IPS-18a (cell line): ENCODE results near the gene BLTP2.
A peak's percentile ranks its signal among the peaks of the same experiment; 100 is the strongest.

Experiments used
- H3K27ac ChIP-seq: one replicate; pipeline ENCODE4 v1.5.1; 2013; ENCODE audit warnings: low read length
- H3K27me3 ChIP-seq: one replicate; pipeline ENCODE4 v1.6.1; 2013; ENCODE audit warnings: mild to moderate bottlenecking, low read length; ENCODE audit not compliant: control insufficient read depth, insufficient read depth
- H3K36me3 ChIP-seq: one replicate; pipeline ENCODE4 v1.6.1; 2013; ENCODE audit warnings: low read depth, low read length; ENCODE audit not compliant: control insufficient read depth
- H3K4me1 ChIP-seq: one replicate; pipeline ENCODE4 v1.6.1; 2013; ENCODE audit warnings: low read depth, low read length; ENCODE audit not compliant: control insufficient read depth
- H3K4me3 ChIP-seq: one replicate; pipeline ENCODE4 v1.5.1; 2013; ENCODE audit warnings: low read length
- H3K9ac ChIP-seq: one replicate; pipeline ENCODE4 v1.6.1; 2013; ENCODE audit warnings: mild to moderate bottlenecking, low read length, moderate library complexity
- H3K9me3 ChIP-seq: one replicate; pipeline ENCODE4 v1.6.1; 2013; ENCODE audit warnings: low read depth, low read length; ENCODE audit not compliant: control insufficient read depth

The BLTP2 gene

GRCh38 chr17:28644787-28645575, at the start of gene BLTP2:
Gene BLTP2 (minus strand): TSS chr17:28645158. CDS start chr17:28645056, 102 bp downstream.
- no peaks in the 10 kb centered on the region for H3K9me3 ChIP-seq
- peak within 1 kb of the TSS; percentile 25 for H3K27ac ChIP-seq
- peaks cover 4% of the 10 kb centered on the region for H3K4me1 ChIP-seq
- no peaks in the 10 kb centered on the region for H3K27me3 ChIP-seq
- peak within 1 kb of the TSS; percentile 73 for H3K9ac ChIP-seq
- H3K4me3 ChIP-seq: peak within 1 kb of the TSS; percentile 83
- peaks cover 35% of the 10 kb centered on the region for H3K36me3 ChIP-seq

GRCh38 chr17:28693869-28694268, 48.9 kb upstream of the BLTP2 start:
- Histone ChIP-seq H3K4me3 (no peak overlapping the region), H3K9ac (no peak overlapping the region), H3K27me3 (no peaks in the 10 kb centered on the region), H3K4me1 (no peaks in the 10 kb centered on the region), H3K9me3 (no peaks in the 10 kb centered on the region), H3K27ac (no peak overlapping the region), H3K36me3 (peaks cover 82% of the 10 kb centered on the region)

- no peaks in the 10 kb centered on the region for H3K4me1 ChIP-seq
- H3K9me3 ChIP-seq: no peaks in the 10 kb centered on the region
- H3K27me3 ChIP-seq: no peaks in the 10 kb centered on the region
- H3K36me3 ChIP-seq: peaks cover 85% of the 10 kb centered on the region
- no peak overlapping the region for H3K4me3 ChIP-seq
- H3K27ac ChIP-seq: no peak overlapping the region
- no peak overlapping the region for H3K9ac ChIP-seq
Measured at GRCh38 chr17:28689011-28689410, 44.1 kb upstream of the BLTP2 start.

GRCh38 chr17:28688481-28688880, 43.5 kb upstream of the BLTP2 start:
- H3K36me3 ChIP-seq: peaks cover 82% of the 10 kb centered on the region
- H3K4me1 ChIP-seq: no peaks in the 10 kb centered on the region
- no peaks in the 10 kb centered on the region for H3K9me3 ChIP-seq
- no peak overlapping the region for H3K9ac ChIP-seq
- H3K27ac ChIP-seq: no peak overlapping the region
- H3K4me3 ChIP-seq: no peak overlapping the region
- H3K27me3 ChIP-seq: no peaks in the 10 kb centered on the region

GRCh38 chr17:28686296-28686695, 41.3 kb upstream of the BLTP2 start:
- Histone ChIP-seq H3K9ac (no peak overlapping the region), H3K4me3 (no peak overlapping the region), H3K4me1 (no peaks in the 10 kb centered on the region), H3K36me3 (peaks cover 94% of the 10 kb centered on the region), H3K9me3 (no peaks in the 10 kb centered on the region), H3K27me3 (no peaks in the 10 kb centered on the region), H3K27ac (no peak overlapping the region)

- Histone ChIP-seq H3K27ac (no peak overlapping the region), H3K4me3 (no peak overlapping the region), H3K27me3 (no peaks in the 10 kb centered on the region), H3K36me3 (peaks cover 95% of the 10 kb centered on the region), H3K9me3 (no peaks in the 10 kb centered on the region), H3K4me1 (no peaks in the 10 kb centered on the region), H3K9ac (no peak overlapping the region)
Measured at GRCh38 chr17:28685366-28685765, 40.4 kb upstream of the BLTP2 start.

- no peak overlapping the region for H3K27ac ChIP-seq
Measured at GRCh38 chr17:28684963-28685362, 40.0 kb upstream of the BLTP2 start.

GRCh38 chr17:28682655-28683054, 37.7 kb upstream of the BLTP2 start:
- H3K4me3 ChIP-seq: no peak overlapping the region
- peaks cover 89% of the 10 kb centered on the region for H3K36me3 ChIP-seq
- no peaks in the 10 kb centered on the region for H3K27me3 ChIP-seq

More at GRCh38 chr17:28684963-28685362, 40.0 kb upstream of the BLTP2 start:
- no peaks in the 10 kb centered on the region for H3K27me3 ChIP-seq
- no peak overlapping the region for H3K4me3 ChIP-seq
- H3K4me1 ChIP-seq: no peaks in the 10 kb centered on the region
- peaks cover 92% of the 10 kb centered on the region for H3K36me3 ChIP-seq
- H3K9me3 ChIP-seq: no peaks in the 10 kb centered on the region
- H3K9ac ChIP-seq: no peak overlapping the region

GRCh38 chr17:28675980-28676379, 31.0 kb upstream of the BLTP2 start:
- Histone ChIP-seq H3K27me3 (no peaks in the 10 kb centered on the region), H3K4me1 (no peaks in the 10 kb centered on the region), H3K9ac (no peak overlapping the region), H3K36me3 (peaks cover 93% of the 10 kb centered on the region), H3K4me3 (no peak overlapping the region), H3K9me3 (no peaks in the 10 kb centered on the region), H3K27ac (no peak overlapping the region)

More at GRCh38 chr17:28682655-28683054, 37.7 kb upstream of the BLTP2 start:
- H3K9me3 ChIP-seq: no peaks in the 10 kb centered on the region
- no peak overlapping the region for H3K27ac ChIP-seq
- no peak overlapping the region for H3K9ac ChIP-seq
- H3K4me1 ChIP-seq: no peaks in the 10 kb centered on the region

- peaks cover 93% of the 10 kb centered on the region for H3K36me3 ChIP-seq
- no peak overlapping the region for H3K4me3 ChIP-seq
- no peaks in the 10 kb centered on the region for H3K27me3 ChIP-seq
- no peak overlapping the region for H3K27ac ChIP-seq
- no peaks in the 10 kb centered on the region for H3K9me3 ChIP-seq
- no peak overlapping the region for H3K9ac ChIP-seq
- no peaks in the 10 kb centered on the region for H3K4me1 ChIP-seq
Measured at GRCh38 chr17:28675490-28675889, 30.5 kb upstream of the BLTP2 start.

- H3K9me3 ChIP-seq: no peaks in the 10 kb centered on the region
- H3K9ac ChIP-seq: no peak overlapping the region
- H3K4me3 ChIP-seq: no peak overlapping the region
- peaks cover 68% of the 10 kb centered on the region for H3K36me3 ChIP-seq
- H3K27ac ChIP-seq: no peak overlapping the region
- H3K4me1 ChIP-seq: no peaks in the 10 kb centered on the region
- no peaks in the 10 kb centered on the region for H3K27me3 ChIP-seq
Measured at GRCh38 chr17:28669918-28670317, 25.0 kb upstream of the BLTP2 start.

GRCh38 chr17:28667870-28668269, 22.9 kb upstream of the BLTP2 start:
- peaks cover 3% of the 10 kb centered on the region for H3K4me1 ChIP-seq
- peaks cover 47% of the 10 kb centered on the region for H3K36me3 ChIP-seq
- no peaks in the 10 kb centered on the region for H3K9me3 ChIP-seq
- H3K4me3 ChIP-seq: no peak overlapping the region
- H3K27ac ChIP-seq: no peak overlapping the region
- no peak overlapping the region for H3K9ac ChIP-seq
- H3K27me3 ChIP-seq: no peaks in the 10 kb centered on the region
